ENCODE data around the gene MUC12. TPM values are rescaled to one million over a fixed set of nuclear protein-coding genes. Genes with fewer than 3 reads are reported as not detected.
A peak's percentile ranks its signal among the peaks of the same experiment; 100 is the strongest.

MUC12 gene
- total and polyA plus RNA-seq, 2 experiments from 2014 or later: 2.4 TPM; not detected in 1

DNA sequence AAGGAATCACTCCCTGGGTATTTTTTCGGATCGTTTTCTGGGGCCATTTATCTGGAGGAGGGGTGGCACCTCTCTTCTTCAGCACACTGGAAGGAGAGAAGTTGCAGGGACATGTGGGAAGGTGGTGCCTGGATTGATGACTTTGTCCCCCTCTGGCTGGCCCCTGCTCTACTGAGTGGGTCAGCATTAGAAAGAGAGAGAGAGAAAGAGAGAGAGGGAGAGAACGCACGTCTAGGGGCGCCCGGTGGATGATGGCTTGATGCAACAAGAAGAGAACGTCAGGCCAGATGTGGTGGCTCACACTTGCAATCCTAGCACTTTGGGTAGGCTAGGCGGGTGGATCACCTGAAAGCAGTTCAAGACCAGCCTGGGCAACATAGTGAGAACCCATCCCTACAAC lies 5.5 kb upstream of the MUC12 start:
- H3K27me3 ChIP-seq: peaks cover 86% of the 10 kb centered on the region
- no peak overlapping the region for H3K27ac ChIP-seq
- no peak overlapping the region for H3K4me3 ChIP-seq
- H3K36me3 ChIP-seq: no peaks in the 10 kb centered on the region
- no peaks in the 10 kb centered on the region for H3K4me1 ChIP-seq (ENCODE audit: low read depth)
- TF ChIP-seq CTCF (IDR thresholded peaks at IDR 0.05; ENCODE audit: low read depth, low read length): no peak
- no peak for DNase-seq (ENCODE audit: low read depth in 1 of 2, low spot score in 1 of 2)
- no peaks in the 10 kb centered on the region for H3K9me3 ChIP-seq (ENCODE audit: low read depth)

DNA sequence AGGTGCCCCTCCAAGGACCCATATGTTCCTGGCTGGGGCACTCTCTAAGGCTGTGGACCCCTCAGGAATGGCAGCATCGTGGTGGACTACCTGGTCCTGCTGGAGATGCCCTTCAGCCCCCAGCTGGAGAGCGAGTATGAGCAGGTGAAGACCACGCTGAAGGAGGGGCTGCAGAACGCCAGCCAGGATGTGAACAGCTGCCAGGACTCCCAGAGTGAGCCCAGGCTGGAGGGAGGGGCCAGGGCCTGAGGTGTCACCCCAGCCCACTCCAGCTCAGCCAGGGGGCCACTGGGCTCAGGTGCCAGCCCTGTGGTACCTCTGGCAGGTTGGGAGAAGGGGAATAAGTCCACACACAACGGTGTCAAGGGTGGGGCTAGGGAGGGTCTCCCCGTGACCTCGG lies 4.7 kb upstream of the MUC12 start:
- no peak for DNase-seq (ENCODE audit: low read depth in 1 of 2, low spot score in 1 of 2)
- Histone ChIP-seq H3K36me3 (no peaks in the 10 kb centered on the region), H3K9me3 (ENCODE audit: low read depth) (no peaks in the 10 kb centered on the region), H3K4me3 (no peak overlapping the region), H3K27me3 (peaks cover 91% of the 10 kb centered on the region), H3K27ac (no peak overlapping the region), H3K4me1 (ENCODE audit: low read depth) (no peaks in the 10 kb centered on the region)
- TF ChIP-seq CTCF (IDR thresholded peaks at IDR 0.05; ENCODE audit: low read depth, low read length): no peak

DNA sequence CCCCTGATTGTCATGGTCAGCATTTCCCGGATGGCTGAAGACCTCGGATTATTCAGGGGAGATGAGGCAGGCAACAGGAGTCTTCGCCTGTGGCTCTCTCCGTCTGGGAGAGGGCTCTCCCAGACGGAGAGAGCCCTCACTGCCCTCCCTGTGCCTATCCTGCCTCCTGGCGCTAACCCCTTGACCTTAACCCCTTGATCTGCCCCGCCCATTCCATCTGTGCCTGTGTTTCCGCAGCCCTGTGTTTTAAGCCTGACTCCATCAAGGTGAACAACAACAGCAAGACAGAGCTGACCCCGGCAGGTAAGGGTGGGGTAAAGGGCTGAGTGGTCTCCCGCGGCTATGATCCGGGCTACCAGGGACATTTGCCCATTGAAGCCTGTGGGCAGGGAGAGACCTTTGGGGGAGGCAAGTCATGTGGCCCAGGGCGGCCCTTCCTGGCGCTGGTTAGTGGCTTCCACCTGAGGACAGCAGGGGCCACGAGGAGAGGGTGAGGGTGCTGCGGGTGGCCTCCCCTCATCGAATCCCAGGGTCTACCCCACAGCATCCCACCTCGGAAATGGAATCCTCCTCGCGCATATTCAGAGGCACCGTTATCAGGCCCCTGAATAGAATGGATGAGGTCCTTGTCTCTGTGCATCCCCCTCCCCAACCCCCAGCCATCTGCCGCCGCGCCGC lies 4.2 kb upstream of the MUC12 start:
- H3K27ac ChIP-seq: no peak overlapping the region
- peak overlapping the region; percentile 21 for H3K4me3 ChIP-seq
- peaks cover 91% of the 10 kb centered on the region for H3K27me3 ChIP-seq
- no peak for DNase-seq (ENCODE audit: low read depth in 1 of 2, low spot score in 1 of 2)
- TF ChIP-seq CTCF (IDR thresholded peaks at IDR 0.05; ENCODE audit: low read depth, low read length): no peak
- H3K36me3 ChIP-seq: no peaks in the 10 kb centered on the region
- H3K9me3 ChIP-seq (ENCODE audit: low read depth): no peaks in the 10 kb centered on the region
- H3K4me1 ChIP-seq (ENCODE audit: low read depth): no peaks in the 10 kb centered on the region

- no peak overlapping the region for H3K27ac ChIP-seq
- TF ChIP-seq CTCF (IDR thresholded peaks at IDR 0.05; ENCODE audit: low read depth, low read length): peak; percentile 76
- H3K4me1 ChIP-seq (ENCODE audit: low read depth): no peaks in the 10 kb centered on the region
- H3K36me3 ChIP-seq: no peaks in the 10 kb centered on the region
- peak; percentile 66 to 94 for DNase-seq (ENCODE audit: low read depth in 1 of 2, low spot score in 1 of 2)
- no peaks in the 10 kb centered on the region for H3K9me3 ChIP-seq (ENCODE audit: low read depth)
- H3K27me3 ChIP-seq: peaks cover 84% of the 10 kb centered on the region
- peak overlapping the region; percentile 21 for H3K4me3 ChIP-seq
Measured at GRCh38 chr7:100965723-100966541, 3.4 kb upstream of the MUC12 start.

- Histone ChIP-seq H3K4me3 (peak overlapping the region; percentile 21), H3K27me3 (peaks cover 83% of the 10 kb centered on the region)
Measured at GRCh38 chr7:100966542-100967291, 2.6 kb upstream of the MUC12 start.

More at GRCh38 chr7:100966542-100967291, 2.6 kb upstream of the MUC12 start:
- Histone ChIP-seq H3K27ac (no peak overlapping the region), H3K4me1 (ENCODE audit: low read depth) (no peaks in the 10 kb centered on the region), H3K9me3 (ENCODE audit: low read depth) (no peaks in the 10 kb centered on the region), H3K36me3 (no peaks in the 10 kb centered on the region)
- no peak for TF ChIP-seq CTCF (IDR thresholded peaks at IDR 0.05; ENCODE audit: low read depth, low read length)
- no peak for DNase-seq (ENCODE audit: low read depth in 1 of 2, low spot score in 1 of 2)
